HG03520 (cell line): Measurements from ENCODE around the gene FCHO2.

Experiments used
- ATAC-seq: cut with Tn5 transposase; IDR thresholded peaks from one replicate; pipeline ENCODE4 v1.9.1; 2021; ENCODE audit warnings: mild to moderate bottlenecking, moderate library complexity; ENCODE audit not compliant: unreplicated experiment

FCHO2 gene

GRCh38 chr5:73131711-73132425, 176.0 kb downstream of the FCHO2 start:
- ATAC-seq, result no peak

DNA sequence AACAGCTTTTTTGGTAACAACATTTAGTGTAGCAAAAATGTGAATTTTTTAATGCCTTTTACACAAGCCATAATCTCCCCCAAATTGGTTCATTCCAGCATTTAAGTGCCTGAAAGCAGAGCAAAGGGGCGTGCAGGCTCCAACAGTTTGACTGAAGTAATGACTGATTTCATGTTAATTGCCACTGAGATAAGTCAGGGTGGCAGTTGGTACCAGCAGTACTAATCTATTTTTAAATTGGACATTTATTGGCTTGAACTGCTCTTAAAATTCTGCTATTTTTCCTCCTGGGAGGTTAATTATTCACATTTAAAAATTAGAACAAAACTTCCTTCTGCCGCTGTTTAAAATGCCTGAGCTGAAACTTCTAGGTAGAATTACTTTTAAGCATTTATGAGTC, 176.9 kb downstream of the FCHO2 start:
- ATAC-seq, result no peak

- no peak for ATAC-seq
Observed at GRCh38 chr5:73135021-73135420, 179.2 kb downstream of the FCHO2 start.

DNA sequence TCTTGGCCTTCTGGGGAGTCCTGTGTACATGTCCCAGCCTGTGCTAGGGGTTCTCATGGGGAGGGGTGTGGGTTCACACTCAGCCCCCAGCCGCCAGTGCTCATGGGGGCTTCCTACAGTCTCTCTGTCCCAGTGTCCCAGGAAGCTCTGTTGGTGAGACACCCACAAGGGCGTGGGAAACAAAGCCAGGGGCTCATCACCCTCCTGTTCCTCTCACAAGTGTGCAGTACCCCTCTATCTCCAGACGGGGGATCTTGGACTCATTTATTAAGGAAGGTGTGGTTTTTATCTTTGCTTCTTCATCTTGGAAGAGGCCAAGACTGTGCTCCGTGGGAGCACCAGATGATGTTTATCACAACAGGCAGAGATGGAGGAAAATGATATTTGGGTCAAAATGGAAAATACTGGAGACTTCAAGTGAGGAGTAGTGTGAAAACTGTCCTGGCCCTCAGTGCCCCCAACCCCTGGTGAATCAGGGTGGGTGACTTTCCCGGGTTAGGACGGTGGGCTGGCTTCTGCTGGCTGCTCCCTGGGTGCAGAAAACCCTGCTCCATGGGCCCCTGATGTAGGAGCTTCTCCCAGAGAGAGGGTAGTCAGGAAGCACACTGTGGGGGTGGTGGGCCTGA, 179.7 kb downstream of the FCHO2 start:
- no peak for ATAC-seq

- ATAC-seq, result no peak
Observed at GRCh38 chr5:73136055-73136562, 180.3 kb downstream of the FCHO2 start.

- no peak for ATAC-seq
Observed at GRCh38 chr5:73137563-73138530, 182.0 kb downstream of the FCHO2 start.

GRCh38 chr5:73139485-73139884, 183.6 kb downstream of the FCHO2 start:
- no peak for ATAC-seq
